Stimulated activated CD4-positive, alpha-beta T cell treated with anti-CD3 and anti-CD28 coated beads, TNF-alpha, amount 100 ng/mL, for 48 hours (primary cell): ENCODE results near the gene LOXL3.

Experiments
- DNase-seq, 3 donors: peaks; one replicate each; pipeline ENCODE4 v3.0.0-alpha.2; 2020; ENCODE audit warnings: low read depth in 3 of 3

Gene LOXL3

DNA sequence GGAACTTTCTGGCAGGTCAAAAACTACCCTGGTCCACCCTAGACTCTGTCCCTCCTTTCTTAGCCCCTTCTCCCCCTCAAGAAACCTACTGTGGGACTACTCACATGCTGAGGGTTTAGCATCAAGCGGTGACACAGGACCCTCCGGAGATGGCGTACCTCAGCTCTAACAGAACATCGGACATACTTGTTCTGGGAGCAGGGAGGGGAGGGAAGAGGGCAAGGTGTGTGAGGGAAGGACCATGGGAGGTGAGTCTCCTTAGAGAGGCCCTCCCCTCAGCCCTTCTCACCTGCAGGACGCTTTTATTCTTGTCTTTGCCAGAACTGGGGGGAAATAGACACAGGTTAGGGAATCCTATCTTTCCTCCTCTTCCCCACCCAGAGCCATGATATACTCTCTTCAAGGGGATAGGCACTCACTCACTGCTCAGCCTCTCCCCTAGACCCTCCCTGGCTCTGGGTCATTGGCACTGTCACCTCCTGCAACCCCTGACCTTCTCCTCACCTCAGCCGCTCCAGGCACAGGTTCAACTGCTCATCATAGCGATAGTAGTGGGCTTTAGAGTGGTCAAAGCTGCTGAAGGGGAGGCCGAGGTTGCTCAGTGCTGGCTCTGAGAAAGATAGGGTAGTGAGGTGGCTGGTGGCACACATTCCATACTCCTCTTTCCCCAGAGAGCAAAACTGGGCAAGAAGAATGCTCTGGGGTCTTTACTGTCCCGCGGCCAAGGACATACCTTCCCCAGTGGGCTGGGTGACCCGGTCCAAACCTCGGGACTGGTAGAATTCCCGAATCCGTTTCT lies 48.1 kb downstream of the LOXL3 start:
- DNase-seq, result no peak

DNA sequence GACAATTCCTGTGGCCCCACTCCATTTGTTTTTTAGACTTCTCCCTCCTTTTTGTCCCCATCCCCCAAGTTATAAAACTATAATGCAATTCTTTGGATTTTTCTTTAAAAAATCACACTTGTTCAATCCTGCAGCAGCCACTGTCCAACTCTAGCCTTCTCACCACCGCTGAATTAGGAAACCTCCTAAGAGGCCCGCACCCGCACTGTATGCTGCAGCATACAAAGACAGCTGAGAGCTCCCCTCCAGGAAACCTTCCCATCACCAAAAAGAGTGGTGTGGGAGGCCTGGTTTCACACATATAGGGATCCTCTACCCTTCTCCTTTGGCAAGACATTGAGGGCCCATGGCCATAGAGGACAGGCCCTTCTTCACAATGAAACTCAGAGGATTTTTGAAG lies 49.2 kb downstream of the LOXL3 start:
- DNase-seq, result no peak

DNA sequence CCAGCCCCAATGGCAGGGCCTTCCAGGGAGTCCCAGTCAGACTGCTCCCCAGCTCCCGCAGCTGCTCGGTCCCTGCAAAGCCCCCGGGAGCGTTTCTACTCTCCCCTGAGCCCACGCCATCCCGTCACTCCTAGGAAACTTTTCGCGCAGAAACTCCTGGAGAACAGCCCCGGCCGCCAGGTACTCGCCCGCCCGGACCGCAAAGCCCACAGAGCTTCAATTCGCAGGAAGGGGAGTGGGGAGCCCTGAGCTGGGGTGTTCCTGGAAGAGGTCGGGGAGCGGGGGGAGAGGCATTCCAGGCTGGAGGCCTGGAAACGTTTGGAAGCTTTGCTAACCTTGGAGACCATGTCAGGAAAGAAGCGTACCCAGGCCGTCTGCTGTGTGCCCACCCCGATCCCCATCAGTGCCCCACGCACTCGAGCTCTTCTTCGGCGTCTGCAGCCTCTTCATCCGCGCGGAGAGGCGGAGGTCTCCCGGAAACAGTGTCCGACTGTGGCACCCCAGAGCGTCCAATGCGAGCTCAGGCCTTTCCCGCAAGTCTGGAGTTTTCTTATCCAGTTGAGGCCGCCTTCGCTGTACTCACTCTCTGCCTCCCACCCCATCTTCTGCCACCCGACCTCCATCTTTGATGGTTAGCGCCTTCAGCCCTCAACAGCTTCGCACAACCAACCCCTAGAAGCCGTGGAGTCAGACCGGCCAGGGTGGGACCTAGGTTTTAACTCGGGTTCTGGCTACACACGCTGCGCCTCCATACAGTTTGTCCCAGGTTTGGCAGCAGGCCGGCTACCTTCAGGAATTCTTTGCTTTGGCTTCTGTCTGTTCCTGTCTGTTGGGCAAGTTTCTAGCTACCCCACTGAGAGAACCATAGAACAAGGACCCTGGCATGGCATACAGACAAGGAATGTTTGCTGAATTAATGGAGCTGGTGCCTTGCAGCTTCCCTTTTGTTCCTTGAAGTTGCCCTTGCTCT lies 50.0 kb downstream of the LOXL3 start:
- no peak for DNase-seq

GRCh38 chr2:74502720-74503505 lies 50.8 kb downstream of the LOXL3 start:
- no peak for DNase-seq

- DNase-seq, result no peak
Observed at GRCh38 chr2:74502147-74502719, 51.5 kb downstream of the LOXL3 start.

- no peak for DNase-seq
Observed at GRCh38 chr2:74501335-74502071, 52.2 kb downstream of the LOXL3 start.

- no peak for DNase-seq
Observed at GRCh38 chr2:74500578-74500946, 53.2 kb downstream of the LOXL3 start.

DNA sequence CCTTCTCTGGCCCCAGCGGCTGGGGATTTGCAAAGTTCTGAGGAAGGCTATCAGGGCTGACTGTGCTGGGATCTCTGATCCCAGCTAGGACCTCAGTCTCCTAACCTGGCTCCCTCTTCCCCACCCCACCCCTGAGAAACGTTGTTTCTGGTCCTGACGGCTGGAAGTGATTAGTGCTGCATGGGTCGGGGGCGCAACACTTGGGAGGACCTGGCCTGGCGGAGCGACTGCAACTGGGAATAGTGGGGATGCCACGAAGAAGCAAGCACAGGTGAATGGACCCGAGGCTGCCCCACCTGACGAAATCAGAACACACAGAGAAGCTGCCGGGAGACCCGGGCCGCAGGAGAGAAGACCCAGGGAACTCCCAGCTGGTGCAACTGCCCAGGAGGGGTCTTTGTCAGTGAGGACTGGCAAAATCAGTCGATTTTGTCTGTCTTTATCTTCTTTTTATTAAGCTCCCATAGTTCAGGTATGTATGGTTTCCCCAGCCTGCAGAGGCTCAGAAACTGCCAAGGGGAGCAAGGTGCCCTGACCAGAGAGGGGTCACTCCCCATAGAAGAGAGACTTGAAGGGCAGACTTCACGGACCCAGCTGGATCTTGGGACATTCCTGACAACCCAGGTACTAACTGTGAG lies 53.7 kb downstream of the LOXL3 start:
- DNase-seq, result no peak

DNA sequence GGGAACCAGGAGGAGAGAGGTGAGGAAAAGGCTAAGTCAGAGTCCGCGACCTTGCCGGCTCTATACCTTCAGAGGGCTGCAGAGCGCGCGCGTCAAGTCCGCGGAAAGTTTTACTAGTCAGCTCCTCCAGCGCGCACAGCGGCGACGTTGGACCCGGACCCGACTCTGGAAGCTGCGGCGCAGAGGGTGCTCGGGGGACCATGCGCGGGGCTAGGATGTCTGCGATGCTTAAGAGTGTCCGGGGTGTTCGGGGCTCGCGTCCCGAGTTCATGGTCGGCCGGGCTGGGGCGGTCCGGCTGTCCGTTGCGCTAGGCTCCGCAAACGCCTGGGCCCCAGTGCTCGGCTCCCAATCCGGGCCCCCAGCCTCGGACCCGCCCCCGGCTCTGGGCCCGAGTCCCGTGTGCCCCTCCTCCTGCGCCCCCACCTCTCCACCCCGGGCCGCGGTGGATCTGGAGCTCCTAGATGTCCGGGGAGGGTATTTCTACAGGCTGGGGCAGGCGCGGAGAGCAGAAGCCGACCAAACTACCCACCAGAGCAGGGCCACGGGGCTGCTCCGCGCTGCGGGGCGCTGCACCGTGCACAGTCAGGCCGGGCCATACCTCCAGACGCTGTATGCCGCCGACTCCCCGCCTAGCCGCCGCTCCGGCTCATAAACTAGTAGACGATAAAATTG lies 54.3 kb downstream of the LOXL3 start, which contains the start of gene LBX2:
LBX2 (minus strand) TSS at position 337 of the 673 bp plus-strand sequence; CDS start at position 271, 66 bp downstream.
- no peak for DNase-seq

- DNase-seq, result no peak
Observed at GRCh38 chr2:74498500-74499266, 55.1 kb downstream of the LOXL3 start.

DNA sequence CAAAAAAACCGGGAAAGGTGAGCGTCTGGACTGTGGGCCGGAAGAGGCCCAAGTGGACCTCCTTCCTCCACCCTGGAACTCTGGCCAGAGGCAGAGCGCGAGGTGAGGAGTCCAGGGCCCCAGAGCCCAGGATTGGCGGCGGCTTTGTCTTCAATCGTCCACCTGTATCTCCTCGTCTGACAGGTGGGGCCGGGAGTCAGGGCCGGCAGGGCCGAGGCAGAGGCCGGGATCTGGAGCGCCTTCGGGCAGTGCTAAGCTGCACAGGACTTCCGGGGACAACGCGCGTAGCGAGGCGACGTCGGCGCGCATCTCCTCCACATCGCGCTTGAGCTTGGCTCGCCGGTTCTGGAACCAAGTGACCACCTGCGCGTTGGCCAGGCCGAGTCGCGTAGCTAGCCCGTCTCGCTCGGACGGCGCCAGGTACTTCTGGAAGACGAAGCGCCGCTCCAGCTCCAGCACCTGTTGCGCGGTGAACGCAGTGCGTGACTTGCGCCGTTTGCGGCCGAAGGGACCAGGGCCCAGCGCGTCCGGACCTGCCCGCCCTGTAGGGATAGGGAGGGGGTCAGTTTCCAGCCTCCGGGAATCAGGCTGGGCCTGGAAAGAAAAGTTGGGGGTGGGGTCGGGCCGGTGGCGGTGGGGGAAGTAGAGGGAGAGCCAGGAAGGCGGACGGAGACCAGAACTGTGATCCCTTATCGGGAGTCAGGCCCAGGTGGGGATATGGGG lies 55.8 kb downstream of the LOXL3 start:
- no peak for DNase-seq

DNA sequence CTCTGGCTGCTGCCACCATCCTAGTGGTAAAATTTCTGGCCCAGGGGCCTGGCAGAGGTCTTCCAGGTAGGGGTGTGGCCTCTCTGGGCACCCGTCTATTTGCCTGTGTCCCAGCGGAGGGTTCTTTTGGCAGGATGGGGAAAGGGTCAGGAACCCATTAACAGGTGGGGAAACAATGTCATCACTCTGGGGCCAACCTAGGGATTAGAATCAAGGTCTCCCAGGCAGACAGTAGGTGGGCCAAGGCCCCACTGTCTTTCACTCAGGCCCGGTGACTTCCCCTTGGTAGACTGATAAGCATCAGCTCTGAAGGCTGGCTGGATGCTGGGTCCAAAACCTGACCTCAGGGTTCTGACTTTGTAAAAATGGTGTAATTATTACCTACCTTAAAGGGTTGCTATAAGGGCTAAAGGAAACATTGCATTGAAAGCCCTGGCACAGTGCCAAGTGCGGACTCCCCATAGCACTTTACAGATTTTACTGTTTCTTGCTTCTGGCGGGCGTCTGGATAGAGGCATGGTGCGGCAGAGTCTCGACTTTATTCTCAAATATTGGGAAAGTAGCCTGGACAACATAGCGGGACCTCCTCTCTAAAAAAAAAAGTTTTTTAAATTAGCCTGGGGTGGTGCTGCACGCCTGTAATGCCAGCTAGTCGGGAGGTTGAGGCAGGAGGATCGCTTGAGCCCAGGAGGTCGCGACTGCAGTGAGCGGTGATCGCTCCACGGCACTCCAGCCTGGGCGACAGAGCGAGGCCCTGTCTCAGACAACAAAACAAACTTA lies 56.6 kb downstream of the LOXL3 start:
- DNase-seq, result no peak

GRCh38 chr2:74495440-74495839 lies 58.3 kb downstream of the LOXL3 start:
- DNase-seq, result no peak

- no peak for DNase-seq
Observed at GRCh38 chr2:74493546-74493945, 60.2 kb downstream of the LOXL3 start.

- no peak for DNase-seq
Observed at GRCh38 chr2:74491648-74492544, 61.8 kb downstream of the LOXL3 start.

DNA sequence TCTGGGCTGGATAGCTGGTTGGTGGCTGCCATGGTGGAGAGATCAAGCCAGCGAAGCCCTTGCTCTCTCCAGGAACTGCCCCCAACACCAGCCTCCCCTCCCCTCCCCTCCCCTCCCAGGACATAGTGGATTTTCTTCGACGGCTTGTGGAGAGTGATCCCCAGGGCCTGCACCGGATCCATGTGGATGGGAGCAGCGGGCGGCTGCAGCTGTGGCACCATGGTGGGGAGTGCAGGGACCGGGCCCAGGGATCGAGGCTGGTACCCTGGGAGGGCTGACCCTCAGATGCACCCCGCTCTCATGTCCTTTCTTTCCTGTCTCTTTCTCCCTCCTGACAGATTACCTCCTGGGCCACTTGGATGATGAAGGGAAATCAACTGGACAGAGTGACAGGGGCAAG lies 63.8 kb downstream of the LOXL3 start:
- DNase-seq, result no peak
